ENCODE data around the gene TEX13C.
"Not testable (repeated sequence)": the region's sequence is repeated elsewhere in the genome, so short reads cannot be mapped to it uniquely, and the experiment has no call there.

TEX13C gene

DNA sequence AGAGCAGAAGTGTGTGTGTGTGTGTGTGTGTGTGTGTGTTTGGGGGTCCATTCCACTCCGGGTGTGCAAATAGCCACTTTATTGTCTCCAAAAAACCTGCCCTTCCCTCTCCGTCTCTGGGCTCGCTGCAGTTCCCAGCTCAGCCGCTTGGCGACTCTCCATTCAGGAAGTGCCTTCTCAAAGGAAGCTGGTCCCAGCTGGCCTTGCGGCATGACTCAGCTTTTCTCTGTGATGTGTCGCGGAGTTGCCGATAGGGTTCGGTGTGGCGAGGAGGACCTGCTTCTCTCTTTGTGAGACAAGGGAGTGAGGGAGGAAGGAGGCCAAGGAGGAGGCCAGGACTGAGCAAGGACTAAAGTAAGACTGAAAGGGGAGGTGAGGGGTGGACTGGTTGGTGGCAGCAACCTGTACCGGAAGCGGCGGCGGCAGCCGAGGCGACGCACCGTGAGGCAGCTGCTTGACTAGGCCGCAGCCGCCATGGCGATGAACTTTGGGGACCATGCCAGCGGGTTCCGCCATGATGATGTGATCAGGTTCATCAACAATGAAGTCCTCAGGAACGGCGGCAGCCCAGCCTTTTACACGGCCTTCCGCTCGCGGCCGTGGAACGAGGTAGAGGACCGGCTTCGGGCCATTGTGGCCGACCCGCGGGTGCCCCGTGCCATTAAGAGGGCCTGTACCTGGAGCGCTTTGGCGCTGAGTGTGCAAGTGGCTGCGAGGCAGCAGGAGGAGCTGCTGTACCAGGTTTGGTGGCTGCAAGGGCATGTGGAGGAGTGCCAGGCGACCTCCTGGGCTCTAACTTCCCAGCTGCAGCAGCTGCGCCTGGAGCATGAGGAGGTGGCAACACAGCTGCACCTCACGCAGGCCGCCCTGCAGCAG, at the start of gene TEX13C:
Gene TEX13C, plus strand, starts transcription at position 226 of the 876 bp plus-strand sequence. Its CDS starts 249 bp downstream, at position 475.
- no peak for DNase-seq

DNA sequence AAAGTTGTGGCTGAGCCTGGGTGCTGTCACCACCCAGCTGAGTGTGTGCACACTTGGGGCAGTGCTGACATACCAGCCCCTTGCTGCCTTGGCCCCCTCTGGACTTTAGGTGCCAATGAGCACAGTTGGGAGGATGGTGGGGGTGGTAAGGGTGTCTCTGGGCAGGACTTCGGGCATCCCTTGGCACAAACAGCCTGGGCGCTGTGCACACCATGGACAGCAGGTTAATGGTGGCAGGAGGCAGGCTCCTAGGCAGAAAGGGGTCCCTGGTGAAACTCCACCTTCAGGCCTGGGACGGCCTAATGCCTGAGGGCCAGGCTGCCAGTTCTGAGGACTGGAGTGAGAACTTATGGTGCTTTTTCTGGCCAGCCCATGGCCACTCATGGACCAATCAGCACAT, 32.4 kb upstream of the TEX13C start:
- DNase-seq: no peak

DNA sequence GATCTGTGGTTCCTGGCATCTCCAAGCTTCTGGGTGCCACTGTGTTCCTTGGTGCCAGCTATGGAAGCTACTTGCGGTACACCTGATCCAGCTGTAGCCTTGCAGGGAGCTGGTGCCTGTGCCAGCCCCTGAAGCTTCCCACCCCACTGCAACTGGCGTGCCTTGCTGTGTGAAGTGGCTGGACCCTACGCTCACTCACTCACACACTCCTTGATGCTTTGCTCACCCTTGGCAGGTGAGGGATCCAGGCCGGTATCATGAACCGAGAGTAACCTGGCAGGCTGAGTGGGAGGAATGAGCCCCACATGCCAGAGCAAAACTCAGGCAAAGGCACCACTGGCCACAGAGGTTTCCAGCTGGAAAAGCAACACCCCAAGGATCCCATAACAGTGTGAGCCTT, 31.3 kb upstream of the TEX13C start:
- DNase-seq: no peak

DNA sequence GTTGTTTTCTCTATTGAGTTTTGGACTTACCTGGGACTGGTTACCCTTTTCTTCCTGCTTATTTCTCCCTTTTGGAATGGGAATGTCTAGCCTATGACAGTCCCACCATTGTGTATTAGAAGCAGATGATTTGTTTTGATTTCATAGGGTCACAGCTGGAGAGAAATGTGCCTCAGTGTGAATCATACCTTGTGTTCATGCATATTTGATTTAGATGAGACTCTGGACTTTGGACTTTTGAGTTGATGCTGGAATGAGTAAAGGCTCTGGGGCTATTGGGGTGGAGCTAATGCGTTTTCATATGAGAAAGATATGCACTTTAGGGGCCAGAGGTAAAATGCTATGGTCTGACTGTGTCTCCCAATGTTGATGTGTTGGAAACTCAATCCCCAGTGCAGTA, 30.5 kb upstream of the TEX13C start:
- DNase-seq: no peak

DNA sequence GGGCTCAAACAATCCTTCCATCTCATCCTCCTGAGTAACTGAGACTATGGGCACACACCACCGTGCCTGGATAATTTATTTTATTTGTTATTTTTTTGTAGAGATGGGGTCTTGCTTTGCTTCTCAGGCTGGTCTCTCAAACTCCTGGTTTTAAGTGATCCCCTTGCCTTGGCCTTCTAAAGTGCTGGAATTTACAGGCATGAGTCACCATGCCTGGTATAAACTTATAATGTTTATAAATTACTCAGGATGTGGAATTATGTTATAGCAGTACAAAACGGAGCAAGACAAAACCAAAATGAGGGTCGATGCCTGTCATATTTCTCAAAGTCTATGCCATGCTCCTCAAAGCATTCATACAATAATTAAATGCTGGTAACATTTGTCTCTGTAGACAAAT, 29.8 kb upstream of the TEX13C start:
- DNase-seq: no peak

DNA sequence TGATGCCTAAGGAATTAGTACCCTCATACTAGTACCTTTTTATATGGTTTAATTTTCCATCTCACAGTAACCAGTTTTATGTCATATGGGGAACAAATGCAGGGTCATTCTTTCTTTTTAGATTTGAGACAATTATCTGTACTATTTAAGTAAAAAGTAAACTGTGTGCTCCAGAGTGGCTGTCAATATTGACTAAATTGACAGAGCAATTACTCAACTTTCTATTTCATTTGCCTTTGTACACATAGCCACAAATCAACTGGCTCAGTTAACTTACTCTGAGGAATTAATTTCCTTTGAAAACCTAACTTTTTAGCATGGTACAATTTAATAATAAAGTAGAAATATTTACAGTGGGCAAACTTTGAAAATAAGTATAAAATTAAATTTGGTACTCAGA, 28.5 kb upstream of the TEX13C start:
- DNase-seq: no peak

DNA sequence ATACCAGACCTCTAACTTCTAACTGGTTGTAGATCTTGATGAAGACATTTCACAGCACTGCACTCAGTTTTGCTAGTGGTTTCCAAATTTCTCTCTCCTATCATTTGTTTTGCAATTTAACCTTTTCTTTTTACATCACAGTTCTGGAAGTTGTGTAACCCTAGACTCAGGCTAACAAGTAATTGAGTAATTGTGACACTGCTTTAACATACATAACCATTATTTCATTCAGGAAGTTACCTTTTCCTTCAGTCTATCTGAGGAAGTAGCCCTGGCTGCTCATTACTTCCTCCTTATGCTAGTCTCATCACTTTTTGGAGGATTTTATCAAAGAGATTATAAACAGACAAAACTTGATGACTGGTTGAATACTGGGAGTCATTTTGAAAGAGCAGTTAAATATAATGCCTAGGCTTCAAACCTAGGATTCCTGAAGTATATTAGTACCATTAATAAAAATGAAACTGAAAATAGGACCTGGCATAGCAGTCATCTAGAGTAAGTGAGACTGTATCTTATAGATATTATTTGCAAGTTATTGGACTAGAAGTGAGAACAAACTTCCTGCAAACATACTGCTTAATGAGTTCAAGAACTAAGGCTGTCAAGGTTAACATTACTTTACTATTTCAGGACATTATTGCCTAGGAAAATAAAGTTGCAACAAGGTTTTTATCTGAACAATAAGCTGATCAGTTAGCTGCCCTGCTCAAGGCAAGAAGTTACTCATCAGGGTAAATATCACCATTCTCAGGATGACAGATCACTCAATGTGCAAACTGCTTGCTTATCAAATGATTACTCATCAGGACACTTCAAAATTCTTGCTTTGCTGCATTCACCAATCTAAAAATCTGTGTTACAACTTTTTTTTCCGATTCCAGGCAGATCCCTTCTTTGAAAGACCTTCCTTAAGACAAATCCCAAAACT, 25.6 kb upstream of the TEX13C start:
- no peak for DNase-seq

DNA sequence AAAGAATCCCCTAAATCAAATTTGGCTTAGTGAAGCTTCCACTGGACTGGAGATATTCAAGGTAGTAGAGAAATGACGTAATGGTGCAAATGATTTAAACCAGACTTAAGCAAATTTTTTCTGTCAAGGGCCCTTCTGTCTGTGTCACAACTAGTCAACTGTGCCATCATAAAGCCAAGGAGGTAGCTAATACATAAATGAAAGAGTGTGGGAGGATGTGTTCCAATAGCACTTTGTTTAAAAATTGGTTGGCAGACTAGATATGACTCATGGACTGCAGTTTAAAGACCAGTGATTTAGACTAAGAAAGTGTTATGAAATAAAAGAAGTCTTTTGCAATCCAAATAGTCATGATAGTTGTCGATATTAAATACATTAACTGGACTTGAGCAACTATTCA, 24.3 kb upstream of the TEX13C start:
- no peak for DNase-seq

DNA sequence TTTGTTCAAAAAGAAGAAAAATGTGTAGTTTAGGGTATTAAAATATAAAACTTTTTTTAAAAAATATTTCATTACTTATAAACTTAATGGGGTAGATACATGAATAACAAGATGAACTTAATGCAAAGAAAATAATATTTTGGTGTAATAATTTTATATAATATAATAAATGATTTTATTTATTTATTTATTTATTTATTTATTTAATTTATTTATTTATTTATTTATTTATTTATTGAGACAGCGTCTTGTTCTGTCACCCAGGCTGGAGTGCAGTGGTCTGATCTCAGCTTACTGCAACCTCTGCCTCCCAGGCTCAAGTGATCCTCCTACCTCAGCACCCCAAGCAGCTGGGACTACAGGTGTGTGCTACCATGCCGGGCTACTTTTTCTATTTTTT, 20.8 kb upstream of the TEX13C start:
- no peak for DNase-seq

DNA sequence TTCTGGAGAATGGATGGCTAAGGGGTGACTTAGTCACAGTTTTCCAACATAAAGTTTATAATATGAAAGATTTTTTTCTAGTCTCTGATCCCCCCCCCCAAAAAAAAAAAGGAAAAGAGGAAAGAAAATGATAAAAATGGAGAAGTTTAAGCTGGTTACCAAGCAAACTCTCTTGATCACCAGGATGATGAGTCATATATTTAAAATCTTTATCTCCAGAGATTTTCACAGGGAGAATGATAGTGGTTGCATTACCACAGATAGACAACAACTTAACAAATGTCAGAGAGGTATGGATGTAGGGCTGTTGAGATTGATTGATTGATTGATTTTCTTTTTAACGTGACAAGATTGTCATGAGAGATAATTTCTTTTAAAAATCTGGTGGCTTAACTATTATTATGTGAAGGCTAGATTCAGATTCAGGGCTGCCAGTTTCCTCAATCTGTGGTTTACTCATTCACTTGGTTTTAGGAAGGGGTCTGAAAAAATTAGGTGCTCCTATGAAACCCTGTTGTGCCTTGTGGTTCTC, 13.3 kb upstream of the TEX13C start:
- no peak for DNase-seq

DNA sequence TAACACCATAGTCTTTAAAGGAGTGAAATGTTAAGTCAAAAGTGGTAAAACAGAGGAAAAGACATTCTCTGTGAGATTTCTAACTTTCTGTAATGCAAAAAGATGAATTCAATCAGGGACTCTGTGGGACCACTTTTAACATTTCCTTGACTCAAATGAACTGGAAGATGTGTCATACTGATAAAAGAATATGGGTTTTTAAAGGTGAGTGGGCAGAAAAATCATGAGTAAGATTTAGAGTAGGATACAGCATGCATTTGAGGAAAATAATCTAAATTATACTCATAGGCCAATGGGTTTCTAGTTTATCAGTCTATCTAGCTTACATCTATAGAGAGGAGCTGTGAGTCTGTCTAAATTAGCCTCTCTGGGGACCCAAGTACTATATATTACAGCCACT, 11.0 kb upstream of the TEX13C start:
- no peak for DNase-seq

DNA sequence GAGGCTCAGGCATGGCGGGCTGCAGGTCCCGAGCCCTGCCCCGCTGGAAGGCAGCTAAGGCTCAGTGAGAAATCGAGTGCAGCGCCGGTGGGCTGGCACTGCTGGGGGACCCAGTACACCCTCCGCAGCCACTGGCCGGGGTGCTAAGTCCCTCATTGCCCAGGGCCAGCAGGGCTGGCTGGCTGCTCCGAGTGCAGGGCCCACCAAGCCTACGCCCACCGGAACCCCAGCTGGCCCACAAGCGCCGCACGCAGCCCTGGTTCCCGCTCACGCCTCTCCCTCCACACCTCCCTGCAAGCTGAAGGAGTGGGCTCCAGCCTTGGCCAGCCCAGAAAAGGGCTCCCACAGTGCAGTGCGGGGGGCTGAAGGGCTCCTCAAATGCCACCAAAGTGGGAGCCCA, 505 bp upstream of the TEX13C start:
- not testable (repeated sequence) for DNase-seq

DNA sequence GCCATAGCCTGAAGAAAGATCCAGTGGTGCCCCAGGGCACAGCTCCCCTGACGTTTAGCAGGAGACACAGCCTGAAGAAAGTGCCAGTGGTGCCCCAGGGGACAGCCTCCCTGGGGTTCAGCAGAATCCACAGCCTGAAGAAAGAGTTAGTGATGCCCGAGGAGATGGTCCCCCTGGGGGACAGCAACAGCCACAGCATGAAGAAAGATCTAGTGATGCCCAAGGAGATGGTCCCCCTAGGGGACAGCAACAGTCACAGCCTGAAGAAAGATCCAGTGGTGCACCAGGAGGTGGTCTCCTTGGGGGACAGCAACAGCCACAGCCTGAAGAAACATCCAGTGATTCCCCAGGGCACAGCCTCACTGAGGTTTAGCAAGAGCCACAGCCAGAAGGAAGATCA, 2.8 kb downstream of the TEX13C start:
- DNase-seq: no peak

DNA sequence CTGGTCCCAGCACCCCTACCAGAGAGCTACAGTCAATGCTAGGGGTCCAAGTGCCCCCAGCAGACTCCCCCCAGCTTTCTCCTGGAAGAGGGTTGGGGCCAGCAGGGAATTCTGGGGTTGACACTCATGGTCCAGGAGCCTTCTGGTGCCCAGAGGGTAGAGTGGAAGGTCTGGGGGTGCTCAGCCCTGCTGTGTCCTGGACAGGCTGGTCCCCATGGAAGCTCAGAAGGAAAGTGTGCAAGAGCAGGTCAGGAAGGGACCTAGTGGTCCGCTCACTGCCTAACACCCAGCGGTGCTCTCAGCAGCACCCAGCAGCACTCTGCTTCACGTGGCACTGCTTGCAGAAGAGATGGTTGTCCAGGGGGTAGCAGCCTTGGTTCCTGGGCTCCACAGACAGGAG, 6.9 kb downstream of the TEX13C start:
- DNase-seq: no peak

DNA sequence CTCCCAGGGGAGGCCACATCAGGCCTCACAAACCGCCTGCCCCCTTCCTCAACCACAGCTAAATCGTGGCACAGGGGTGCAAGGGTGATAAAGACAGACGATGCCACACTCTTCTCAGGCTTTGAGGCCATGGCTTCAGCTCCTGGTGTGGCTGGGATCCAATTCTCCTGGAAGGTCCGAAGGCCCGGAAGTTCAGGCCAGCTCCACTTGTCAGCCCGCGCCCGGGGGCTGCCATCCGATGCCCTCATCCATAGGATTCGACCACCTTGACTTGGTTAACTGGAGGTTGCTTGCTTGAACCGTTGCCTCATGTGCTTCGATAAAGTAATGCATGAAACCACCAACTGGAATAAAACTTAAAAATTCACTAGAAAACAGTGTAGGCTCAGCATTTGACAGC, 8.2 kb downstream of the TEX13C start:
- no peak for DNase-seq

DNA sequence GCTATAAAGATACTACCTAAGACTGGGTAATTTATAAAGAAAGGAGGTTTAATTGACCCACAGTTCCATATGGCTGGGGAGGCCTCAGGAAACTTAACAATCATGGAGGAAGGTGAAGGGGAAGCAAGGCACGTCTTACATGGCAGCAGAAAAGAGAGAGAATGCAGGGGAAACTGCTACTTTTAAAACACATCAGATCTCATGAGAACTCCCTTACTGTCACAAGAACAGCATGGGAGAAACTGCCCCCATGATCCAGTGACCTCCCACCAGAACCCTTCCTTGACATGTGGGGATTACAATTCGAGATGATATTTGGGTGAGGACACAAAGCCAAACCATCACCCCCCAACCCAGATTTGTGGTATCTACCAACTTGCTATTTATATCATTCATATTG, 13.9 kb downstream of the TEX13C start:
- DNase-seq: no peak

DNA sequence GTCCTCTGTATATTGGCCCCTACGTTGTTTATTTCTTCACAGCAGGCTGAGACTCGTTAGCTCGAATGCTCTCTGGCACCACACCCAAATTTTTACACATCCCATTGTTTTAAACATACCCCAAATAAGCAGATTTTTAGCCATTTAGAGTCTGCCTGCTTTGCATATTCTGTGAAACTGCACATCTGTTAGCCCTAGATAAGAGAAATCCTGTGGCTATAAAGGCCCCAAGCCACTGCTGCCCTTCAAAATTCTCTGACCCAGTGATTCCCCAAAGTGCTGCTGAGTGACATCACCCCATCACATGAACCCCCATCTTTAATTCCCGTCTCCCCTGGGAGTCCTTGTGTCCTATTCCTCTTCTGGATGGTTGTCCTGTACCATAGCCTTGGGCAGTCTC, 20.8 kb downstream of the TEX13C start:
- DNase-seq: no peak

DNA sequence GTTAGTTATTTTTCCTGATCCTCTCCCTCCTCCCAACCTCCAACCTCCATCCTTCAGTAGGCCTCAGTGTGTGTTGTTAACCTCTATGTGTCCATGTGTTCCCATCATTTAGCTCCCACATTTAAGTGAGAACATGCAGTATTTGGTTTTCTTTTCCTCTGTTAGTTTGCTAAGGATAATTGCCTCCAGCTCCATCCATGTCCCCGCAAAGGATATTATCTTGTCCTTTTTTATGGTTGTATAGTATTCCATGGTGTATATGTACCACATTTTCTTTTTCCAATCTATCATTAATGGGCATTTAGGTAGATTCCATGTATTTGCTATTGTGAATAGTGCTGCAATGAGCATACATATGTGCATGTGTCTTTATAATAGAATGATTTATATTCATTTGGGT, 54.5 kb downstream of the TEX13C start:
- DNase-seq: no peak
